C4-2B (cell line): ENCODE data around the gene C4A.

Source experiments
- ZFX ChIP-seq: fragments of 450-650 bp; IDR thresholded peaks from 2 replicates; pipeline ENCODE4 v1.6.1; 2017
- TF ChIP-seq, protein P1 (sequence below): fragments of 450-650 bp; conservative IDR thresholded peaks from 2 replicates; pipeline ENCODE4 v1.5.1; 2017; ENCODE audit warnings: mild to moderate bottlenecking

GRCh38 chr6:31968326-31968725 is 13.5 kb upstream of the C4A start:
- TF ChIP-seq, protein P1, sequence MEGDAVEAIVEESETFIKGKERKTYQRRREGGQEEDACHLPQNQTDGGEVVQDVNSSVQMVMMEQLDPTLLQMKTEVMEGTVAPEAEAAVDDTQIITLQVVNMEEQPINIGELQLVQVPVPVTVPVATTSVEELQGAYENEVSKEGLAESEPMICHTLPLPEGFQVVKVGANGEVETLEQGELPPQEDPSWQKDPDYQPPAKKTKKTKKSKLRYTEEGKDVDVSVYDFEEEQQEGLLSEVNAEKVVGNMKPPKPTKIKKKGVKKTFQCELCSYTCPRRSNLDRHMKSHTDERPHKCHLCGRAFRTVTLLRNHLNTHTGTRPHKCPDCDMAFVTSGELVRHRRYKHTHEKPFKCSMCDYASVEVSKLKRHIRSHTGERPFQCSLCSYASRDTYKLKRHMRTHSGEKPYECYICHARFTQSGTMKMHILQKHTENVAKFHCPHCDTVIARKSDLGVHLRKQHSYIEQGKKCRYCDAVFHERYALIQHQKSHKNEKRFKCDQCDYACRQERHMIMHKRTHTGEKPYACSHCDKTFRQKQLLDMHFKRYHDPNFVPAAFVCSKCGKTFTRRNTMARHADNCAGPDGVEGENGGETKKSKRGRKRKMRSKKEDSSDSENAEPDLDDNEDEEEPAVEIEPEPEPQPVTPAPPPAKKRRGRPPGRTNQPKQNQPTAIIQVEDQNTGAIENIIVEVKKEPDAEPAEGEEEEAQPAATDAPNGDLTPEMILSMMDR, result no peak
- TF ChIP-seq ZFX, result no peak
